Activated CD8-positive, alpha-beta T cell treated with anti-CD3 and anti-CD28 coated beads, Interleukin-2, amount 10 ng/mL, durations not matched to agents 7 days and 5 days (primary cell): ENCODE data around the gene CABP2. TPM values are rescaled to one million over a fixed set of nuclear protein-coding genes. Genes with fewer than 3 reads are reported as not detected.

ENCODE experiments used
- ATAC-seq: fragments of 150-1000 bp; cut with Tn5 transposase; one replicate; pipeline ENCODE4 v1.10.0; 2021; ENCODE audit warnings: moderate library complexity
- CTCF ChIA-PET: fragments of 350-600 bp; sonication (Branson Sonifier 250); formaldehyde crosslinking; loops from one replicate; lab custom pipeline; 2021; ENCODE audit warnings: antibody characterized with exemption; lab: Charles Lee
- POLR2A ChIA-PET: fragments of 350-600 bp; sonication (Branson Sonifier 250); formaldehyde crosslinking; loops from one replicate; lab custom pipeline; 2021; ENCODE audit warnings: antibody characterized with exemption; lab: Charles Lee
- DNase-seq: peaks from one replicate; pipeline ENCODE4 v3.0.0-alpha.2; 2020
- H3K27ac Mint-ChIP-seq: one replicate; pipeline ENCODE4 v1.8.0; 2021; ENCODE audit warnings: mild to moderate bottlenecking, mixed read lengths
- H3K27me3 Mint-ChIP-seq: one replicate; pipeline ENCODE4 v1.8.0; 2021; ENCODE audit warnings: low read depth, mixed read lengths
- H3K36me3 Mint-ChIP-seq: one replicate; pipeline ENCODE4 v1.8.0; 2021; ENCODE audit warnings: low read depth, mixed read lengths
- H3K4me1 Mint-ChIP-seq: one replicate; pipeline ENCODE4 v1.8.0; 2021; ENCODE audit warnings: low read depth, mixed read lengths
- H3K4me3 Mint-ChIP-seq: one replicate; pipeline ENCODE4 v1.8.0; 2021; ENCODE audit warnings: mild to moderate bottlenecking, mixed read lengths
- H3K9me3 Mint-ChIP-seq: one replicate; pipeline ENCODE4 v1.8.0; 2022; ENCODE audit warnings: mixed read lengths; ENCODE audit not compliant: insufficient read depth
- total RNA-seq, 2 experiments: library from RNA; stranded (reverse); gene quantifications; one replicate each; pipeline ENCODE4 v1.2.3, GENCODE V29; 2021

CABP2 gene
- total RNA-seq, 2 experiments from 2014 or later: not detected

- Mint-ChIP-seq H3K4me3 (no peak overlapping the region), H3K4me1 (peaks cover 21% of the 10 kb centered on the region), H3K9me3 (no peaks in the 10 kb centered on the region), H3K36me3 (peaks cover 46% of the 10 kb centered on the region), H3K27ac (no peak overlapping the region), H3K27me3 (no peaks in the 10 kb centered on the region)
- ChIA-PET POLR2A (no interaction called here), CTCF (no interaction called here)
- ATAC-seq (no peak), DNase-seq (no peak)
These were observed 23.3 kb downstream of the CABP2 start for GRCh38 chr11:67499808-67500483.

- Mint-ChIP-seq H3K27ac (no peak overlapping the region), H3K9me3 (no peaks in the 10 kb centered on the region), H3K36me3 (peaks cover 52% of the 10 kb centered on the region), H3K27me3 (no peaks in the 10 kb centered on the region), H3K4me1 (peaks cover 16% of the 10 kb centered on the region), H3K4me3 (no peak overlapping the region)
- ATAC-seq (no peak), DNase-seq (no peak)
- POLR2A ChIA-PET: interaction anchor here (1.1 kb wide), 1 partner anchor 61 kb away, joined by 4 read pairs; the partner anchor contains the start of gene PTPRCAP
- CTCF ChIA-PET: no interaction called here
These were observed 24.7 kb downstream of the CABP2 start for GRCh38 chr11:67498544-67498972.

GRCh38 chr11:67497656-67498291 lies 25.5 kb downstream of the CABP2 start:
- ATAC-seq: no peak
- CTCF ChIA-PET: no interaction called here

GRCh38 chr11:67496113-67496512 lies 27.1 kb downstream of the CABP2 start:
- Mint-ChIP-seq H3K4me3 (no peak overlapping the region), H3K36me3 (peaks cover 41% of the 10 kb centered on the region), H3K27ac (no peak overlapping the region), H3K4me1 (peaks cover 7% of the 10 kb centered on the region), H3K9me3 (no peaks in the 10 kb centered on the region), H3K27me3 (no peaks in the 10 kb centered on the region)
- no peak for ATAC-seq
- CTCF ChIA-PET: no interaction called here
- POLR2A ChIA-PET: no interaction called here
- DNase-seq: no peak

More at GRCh38 chr11:67497656-67498291, 25.5 kb downstream of the CABP2 start:
- Mint-ChIP-seq H3K27me3 (no peaks in the 10 kb centered on the region), H3K9me3 (no peaks in the 10 kb centered on the region), H3K4me1 (peaks cover 9% of the 10 kb centered on the region), H3K27ac (no peak overlapping the region), H3K4me3 (no peak overlapping the region), H3K36me3 (peaks cover 51% of the 10 kb centered on the region)
- POLR2A ChIA-PET: interaction anchor here (1.1 kb wide), 1 partner anchor 60 kb away, joined by 4 read pairs; the partner anchor contains the start of gene PTPRCAP
- no peak for DNase-seq

GRCh38 chr11:67495234-67496005 lies 27.8 kb downstream of the CABP2 start:
- Mint-ChIP-seq H3K27me3 (no peaks in the 10 kb centered on the region), H3K9me3 (no peaks in the 10 kb centered on the region), H3K4me3 (no peak overlapping the region), H3K4me1 (peaks cover under 1% of the 10 kb centered on the region), H3K27ac (no peak overlapping the region), H3K36me3 (peaks cover 37% of the 10 kb centered on the region)
- DNase-seq (no peak), ATAC-seq (no peak)
- POLR2A ChIA-PET: no interaction called here
- CTCF ChIA-PET: no interaction called here

- H3K27me3 Mint-ChIP-seq: no peaks in the 10 kb centered on the region
- ChIA-PET CTCF (no interaction called here), POLR2A (no interaction called here)
- no peak overlapping the region for H3K4me3 Mint-ChIP-seq
- no peak overlapping the region for H3K27ac Mint-ChIP-seq
- peaks cover 39% of the 10 kb centered on the region for H3K36me3 Mint-ChIP-seq
- DNase-seq (no peak), ATAC-seq (no peak)
- no peaks in the 10 kb centered on the region for H3K9me3 Mint-ChIP-seq
- peaks cover 3% of the 10 kb centered on the region for H3K4me1 Mint-ChIP-seq
These were observed 28.6 kb downstream of the CABP2 start for GRCh38 chr11:67494371-67495233.

GRCh38 chr11:67493548-67494370 lies 29.5 kb downstream of the CABP2 start:
- Mint-ChIP-seq H3K9me3 (no peaks in the 10 kb centered on the region), H3K4me1 (peaks cover 5% of the 10 kb centered on the region), H3K27me3 (no peaks in the 10 kb centered on the region), H3K36me3 (peaks cover 39% of the 10 kb centered on the region), H3K4me3 (no peak overlapping the region), H3K27ac (no peak overlapping the region)
- ATAC-seq: no peak
- ChIA-PET CTCF (no interaction called here), POLR2A (interaction anchor here (2.5 kb wide), 1 partner anchor 9 kb away, joined by 7 read pairs; no protein-coding TSS in a partner anchor)
- no peak for DNase-seq

- H3K36me3 Mint-ChIP-seq: peaks cover 42% of the 10 kb centered on the region
- no peaks in the 10 kb centered on the region for H3K9me3 Mint-ChIP-seq
- H3K4me3 Mint-ChIP-seq: no peak overlapping the region
- no peak overlapping the region for H3K27ac Mint-ChIP-seq
- ChIA-PET CTCF (no interaction called here), POLR2A (interaction anchor here (0.6 to 2.5 kb wide), 3 partner anchors 8 to 60 kb away, joined by 3 to 7 read pairs (median 3); partner anchors contain the start of gene AIP)
- DNase-seq: no peak
- peak; percentile 20 for ATAC-seq
- peaks cover 12% of the 10 kb centered on the region for H3K4me1 Mint-ChIP-seq
- H3K27me3 Mint-ChIP-seq: no peaks in the 10 kb centered on the region
These were observed 30.3 kb downstream of the CABP2 start for GRCh38 chr11:67492801-67493547.

GRCh38 chr11:67492069-67492727 lies 31.0 kb downstream of the CABP2 start:
- no peak overlapping the region for H3K4me3 Mint-ChIP-seq
- ChIA-PET POLR2A (interaction anchor here (0.5 to 2.5 kb wide), 5 partner anchors 7 to 493 kb away, joined by 3 to 7 read pairs (median 3); partner anchors contain the start of gene AIP), CTCF (interaction anchor here (1.5 kb wide), 1 partner anchor 9 kb away, joined by 4 read pairs; no protein-coding TSS in a partner anchor)
- no peak for DNase-seq
- no peak for ATAC-seq
- H3K9me3 Mint-ChIP-seq: no peaks in the 10 kb centered on the region
- no peaks in the 10 kb centered on the region for H3K27me3 Mint-ChIP-seq
- H3K27ac Mint-ChIP-seq: no peak overlapping the region
- peaks cover 20% of the 10 kb centered on the region for H3K4me1 Mint-ChIP-seq
- H3K36me3 Mint-ChIP-seq: peaks cover 48% of the 10 kb centered on the region
